GM12801 (cell line): ENCODE measurements around the gene CNGA1.

Source experiments
- CTCF ChIP-seq: IDR thresholded peaks from one replicate; pipeline ENCODE4 v1.5.1; 2011; ENCODE audit warnings: control low read depth; ENCODE audit not compliant: insufficient read length; ENCODE audit errors: extremely low read depth

Gene CNGA1

DNA sequence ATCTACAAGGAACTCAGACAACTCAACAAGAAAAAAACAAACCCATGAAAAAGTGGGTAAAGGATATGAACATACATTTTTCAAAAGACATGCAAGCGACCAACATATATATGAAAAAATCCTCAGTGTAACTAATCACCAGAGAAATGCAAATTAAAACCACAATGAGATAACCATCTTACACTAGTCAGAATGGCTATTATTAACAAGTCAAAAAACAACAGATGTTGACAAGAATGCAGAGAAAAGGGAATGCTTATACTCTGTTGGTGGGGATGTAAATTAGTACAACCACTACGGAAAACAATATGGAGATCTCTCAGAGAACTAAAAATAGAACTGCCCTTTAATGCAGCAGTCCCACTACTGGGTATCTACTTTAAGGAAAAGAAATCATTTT lies 12.2 kb upstream of the CNGA1 start:
- TF ChIP-seq CTCF: no peak

- no peak for TF ChIP-seq CTCF
Observed at GRCh38 chr4:48027653-48028052, 11.2 kb upstream of the CNGA1 start.

DNA sequence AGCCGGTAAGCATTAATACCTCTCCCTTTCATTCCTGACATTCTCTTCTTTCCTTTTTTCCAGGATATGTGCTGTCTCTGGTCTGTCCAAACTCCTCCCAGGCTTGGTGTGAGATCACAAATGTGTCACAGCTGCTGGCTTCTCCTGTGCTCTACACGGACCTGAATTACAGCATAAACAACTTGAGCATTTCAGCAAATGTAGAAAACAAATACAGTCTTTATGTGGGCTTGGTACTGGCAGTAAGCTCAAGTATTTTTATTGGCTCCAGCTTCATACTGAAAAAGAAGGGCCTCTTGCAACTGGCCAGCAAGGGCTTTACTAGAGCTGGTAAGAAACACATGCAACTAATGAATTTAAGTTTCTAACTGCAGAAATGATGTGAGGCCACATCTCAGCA lies 8.5 kb upstream of the CNGA1 start:
- no peak for TF ChIP-seq CTCF

DNA sequence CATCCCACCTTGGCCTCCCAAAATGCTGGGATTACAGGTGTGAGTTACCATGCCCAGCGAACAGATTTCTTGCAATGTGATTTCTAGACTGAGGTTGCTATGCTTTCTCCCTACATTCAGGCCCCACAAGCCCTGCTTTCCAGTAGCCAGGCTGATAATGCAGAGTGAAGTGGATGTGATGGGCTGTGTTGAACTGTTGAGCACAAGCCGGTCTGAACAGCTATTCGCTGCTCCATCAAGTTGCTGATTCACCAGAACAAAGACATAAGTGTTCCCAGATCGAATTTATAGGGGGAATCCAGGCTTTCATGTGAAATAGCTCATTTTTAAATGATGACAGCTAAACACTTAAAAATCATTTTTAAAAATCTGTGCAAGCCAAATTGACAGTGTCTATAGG lies 8.0 kb upstream of the CNGA1 start:
- no peak for TF ChIP-seq CTCF

GRCh38 chr4:48022192-48022799 lies 5.8 kb upstream of the CNGA1 start:
- no peak for TF ChIP-seq CTCF

- no peak for TF ChIP-seq CTCF
Observed at GRCh38 chr4:48021100-48021499, 4.6 kb upstream of the CNGA1 start.

DNA sequence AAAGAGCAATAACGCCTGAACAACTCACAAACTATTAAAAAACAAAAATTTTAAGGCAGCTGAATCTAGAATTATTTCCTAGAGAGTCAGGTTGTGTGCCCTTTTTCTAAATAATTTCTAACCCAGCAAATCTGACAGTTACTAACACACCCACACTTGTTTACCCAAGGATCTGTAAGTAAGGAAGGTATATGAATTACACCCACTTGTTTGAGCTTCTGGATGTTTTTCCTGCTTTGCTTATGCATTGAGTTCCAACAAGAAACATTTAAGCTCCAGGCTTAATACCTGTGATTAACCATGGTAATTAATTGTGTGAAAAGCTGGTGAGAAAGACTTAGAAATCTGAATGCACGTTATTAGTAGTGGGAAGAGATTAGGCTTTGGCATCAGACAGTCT lies 1.6 kb upstream of the CNGA1 start:
- no peak for TF ChIP-seq CTCF
